Effector CD8-positive, alpha-beta T cell (primary cell): ENCODE measurements around the gene MTA1.

Source experiments
- DNase-seq: peaks from one replicate; lab custom pipeline; 2025; lab: John Stamatoyannopoulos, UW

Gene MTA1

DNA sequence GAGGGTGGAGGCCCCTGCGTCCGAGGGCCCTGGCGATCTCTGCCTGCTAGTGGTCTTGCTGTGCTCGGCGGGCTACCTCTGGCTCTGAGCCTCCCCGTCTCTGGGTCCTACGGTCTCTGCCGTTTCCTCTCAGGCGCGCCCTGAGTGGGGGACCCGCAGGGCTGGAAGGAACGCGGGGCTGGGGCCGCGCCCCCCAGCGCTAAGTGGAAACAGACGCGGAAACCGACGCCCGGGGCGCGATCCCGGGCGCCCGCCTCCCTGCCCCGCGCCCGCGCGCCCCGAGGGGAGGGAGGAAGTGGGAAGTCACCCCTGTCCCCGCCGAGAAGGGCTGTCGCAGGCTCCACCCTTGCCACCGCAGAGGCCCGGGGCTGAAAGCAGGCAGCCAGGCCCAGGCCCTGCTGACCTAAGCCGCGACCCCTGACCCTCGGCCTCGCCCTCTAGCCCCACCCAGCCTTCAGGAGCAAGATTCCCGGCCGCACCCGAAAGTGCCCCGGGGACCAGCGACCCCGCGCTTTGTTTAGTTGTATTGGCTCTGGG lies 67.9 kb downstream of the MTA1 start:
- DNase-seq = peak; percentile 59

DNA sequence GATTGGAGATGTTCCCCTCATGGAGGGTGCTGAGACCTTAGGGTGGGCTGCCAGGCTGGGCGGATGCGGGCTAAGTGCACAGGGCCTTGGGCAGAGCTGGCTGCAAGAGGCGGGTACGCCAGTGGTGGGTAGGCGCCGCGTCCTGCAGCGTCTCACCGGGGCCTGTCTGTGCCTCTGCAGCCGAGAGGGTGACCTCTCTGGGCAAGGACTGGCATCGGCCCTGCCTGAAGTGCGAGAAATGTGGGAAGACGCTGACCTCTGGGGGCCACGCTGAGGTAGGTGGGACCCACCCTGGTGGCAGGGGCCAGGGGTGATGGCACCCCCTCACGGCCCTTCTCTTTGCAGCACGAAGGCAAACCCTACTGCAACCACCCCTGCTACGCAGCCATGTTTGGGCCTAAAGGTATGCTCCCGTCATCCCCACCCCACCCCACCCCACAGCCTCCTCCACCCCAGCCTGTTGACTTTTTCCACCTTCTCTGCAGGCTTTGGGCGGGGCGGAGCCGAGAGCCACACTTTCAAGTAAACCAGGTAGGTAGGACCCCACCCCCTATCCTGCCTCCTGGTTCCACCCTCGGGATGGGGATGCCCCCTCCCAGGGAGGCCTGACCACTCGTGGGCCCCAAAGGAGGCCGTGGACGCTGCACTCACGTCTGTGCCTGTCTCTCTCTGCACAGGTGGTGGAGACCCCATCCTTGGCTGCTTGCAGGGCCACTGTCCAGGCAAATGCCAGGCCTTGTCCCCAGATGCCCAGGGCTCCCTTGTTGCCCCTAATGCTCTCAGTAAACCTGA lies 68.6 kb downstream of the MTA1 start:
- DNase-seq = no peak

DNA sequence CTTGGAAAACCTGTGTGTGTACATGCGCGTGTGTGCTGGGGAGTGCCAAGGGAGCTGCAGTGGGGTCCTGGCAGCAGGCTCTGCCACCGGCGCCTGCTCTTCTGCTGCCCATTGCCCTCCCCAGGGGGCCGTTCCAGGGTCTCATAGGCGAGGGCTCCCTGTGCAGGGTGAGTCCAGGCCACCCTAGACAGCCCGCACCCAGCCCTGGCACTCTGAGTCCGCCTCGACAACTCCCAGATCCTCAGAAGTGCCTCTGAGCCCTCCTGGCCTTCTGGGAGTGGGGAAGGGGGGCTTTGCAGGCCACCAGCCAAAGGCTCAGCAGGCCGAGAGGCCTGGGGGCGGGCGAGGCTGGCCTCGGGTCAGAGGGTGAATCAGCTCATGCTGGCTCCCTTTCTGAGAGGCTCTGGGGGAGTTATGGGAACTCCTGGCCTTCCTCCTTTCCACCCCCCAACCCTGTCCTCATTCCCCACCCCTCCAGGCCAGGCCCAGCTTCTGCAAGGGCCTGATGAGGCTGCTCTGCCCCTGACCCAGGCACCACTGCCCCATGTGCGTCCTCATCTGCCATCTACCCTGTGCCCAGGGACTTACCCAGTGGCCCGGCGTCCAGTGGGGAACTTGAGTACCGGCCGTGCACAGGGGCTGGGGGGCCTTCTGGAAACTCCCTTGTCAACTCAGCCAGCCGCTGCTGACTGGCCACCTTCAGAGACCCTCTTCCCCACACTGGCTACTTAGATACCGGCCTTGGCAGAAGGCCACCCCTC lies 69.3 kb downstream of the MTA1 start:
- no peak for DNase-seq

DNA sequence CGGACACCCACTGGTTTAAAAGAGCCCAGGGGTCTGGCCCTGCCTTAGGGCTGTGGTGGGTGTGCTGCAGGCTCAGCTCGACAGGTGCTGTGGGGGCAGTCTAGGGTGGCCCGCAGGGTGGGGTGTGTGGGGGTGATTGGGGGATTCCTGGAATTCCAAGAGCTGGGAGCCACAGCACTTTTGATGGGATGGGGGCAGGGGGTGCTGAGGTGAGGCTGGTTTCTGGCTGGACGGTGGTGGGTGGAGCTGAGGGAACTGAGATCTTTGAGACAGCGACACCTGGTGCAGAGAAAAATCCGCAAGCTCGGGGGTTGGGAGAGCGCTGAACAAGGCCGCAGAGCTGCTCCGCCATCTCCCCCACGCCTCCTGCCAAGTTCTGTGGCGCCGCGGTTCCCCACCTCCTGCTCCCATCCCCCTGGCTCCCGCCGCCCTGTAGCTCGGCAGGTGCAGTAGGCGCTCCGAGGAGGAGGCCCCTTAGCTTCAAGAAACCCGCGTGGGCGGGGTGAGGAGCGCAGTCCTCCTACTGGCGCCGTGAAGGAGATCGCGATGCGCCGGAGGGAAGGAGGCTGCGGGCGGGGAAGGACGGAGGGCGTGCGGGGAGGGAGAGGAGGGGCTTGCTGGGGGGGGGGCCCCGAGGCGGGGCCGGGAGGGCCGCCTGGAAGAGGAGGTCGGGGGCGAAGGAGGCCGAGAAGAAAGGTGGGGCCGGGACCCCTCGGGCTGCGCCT lies 70.1 kb downstream of the MTA1 start:
- DNase-seq = peak; percentile 79

DNA sequence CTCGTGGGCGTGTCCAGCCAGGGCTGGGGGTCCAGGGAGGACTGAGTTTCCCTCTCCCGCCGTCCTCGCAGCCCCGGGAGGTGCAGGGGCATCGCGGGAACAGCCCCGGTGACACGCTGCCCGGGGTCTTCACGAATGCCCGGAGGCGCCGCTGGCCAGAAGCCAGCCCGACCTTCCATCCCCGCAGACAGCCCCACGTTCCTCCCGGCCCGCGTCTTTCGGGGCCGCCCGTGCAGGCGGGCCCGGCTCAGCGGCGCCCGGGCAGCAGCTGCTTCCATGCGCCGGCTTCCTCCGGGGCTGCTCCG lies 70.6 kb downstream of the MTA1 start:
- no peak for DNase-seq

DNA sequence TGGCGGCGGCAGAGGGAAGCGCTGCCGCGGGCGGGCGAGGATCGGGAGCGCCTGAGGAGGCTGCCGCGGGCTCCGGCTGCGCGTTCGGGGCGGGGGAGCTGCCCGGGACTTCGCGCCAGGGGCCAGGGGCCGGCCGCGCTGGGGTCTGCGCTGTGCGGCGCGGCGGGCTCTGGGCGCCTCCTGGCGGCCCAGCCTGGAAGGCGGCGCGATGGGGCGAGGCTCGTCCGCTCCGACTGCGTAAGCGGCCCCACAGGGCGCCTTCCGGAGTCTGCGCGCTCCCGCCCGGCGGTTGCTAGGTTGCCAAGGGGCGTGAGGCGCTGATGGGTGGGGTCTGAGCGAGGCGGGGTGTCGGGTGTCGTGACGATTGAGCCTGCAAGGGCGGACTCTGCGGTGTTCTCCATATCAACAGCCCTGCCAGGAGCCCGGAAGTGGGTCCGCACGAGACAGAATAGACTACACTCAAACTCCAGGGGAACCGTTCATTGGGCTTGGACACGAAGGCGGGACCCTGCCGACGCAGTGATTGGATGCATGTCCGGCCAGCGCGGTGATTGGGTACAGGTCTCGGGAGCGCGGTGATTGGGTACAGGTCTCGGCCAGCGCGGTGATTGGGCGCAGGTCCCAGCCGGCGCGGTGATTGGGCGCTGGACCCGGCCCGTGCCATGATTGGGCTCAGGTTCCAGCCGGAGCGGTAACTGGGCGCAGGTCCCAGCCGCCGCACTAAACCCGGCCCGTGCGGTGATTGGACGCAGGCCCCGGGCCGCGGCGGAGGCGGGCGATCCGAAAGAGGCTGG lies 71.1 kb downstream of the MTA1 start, which contains the start of gene TEDC1:
Gene TEDC1, plus strand, starts transcription at position 675 of the 794 bp plus-strand sequence. CDS start 130 bp downstream, outside the sequence.
- DNase-seq = peak; percentile 100

DNA sequence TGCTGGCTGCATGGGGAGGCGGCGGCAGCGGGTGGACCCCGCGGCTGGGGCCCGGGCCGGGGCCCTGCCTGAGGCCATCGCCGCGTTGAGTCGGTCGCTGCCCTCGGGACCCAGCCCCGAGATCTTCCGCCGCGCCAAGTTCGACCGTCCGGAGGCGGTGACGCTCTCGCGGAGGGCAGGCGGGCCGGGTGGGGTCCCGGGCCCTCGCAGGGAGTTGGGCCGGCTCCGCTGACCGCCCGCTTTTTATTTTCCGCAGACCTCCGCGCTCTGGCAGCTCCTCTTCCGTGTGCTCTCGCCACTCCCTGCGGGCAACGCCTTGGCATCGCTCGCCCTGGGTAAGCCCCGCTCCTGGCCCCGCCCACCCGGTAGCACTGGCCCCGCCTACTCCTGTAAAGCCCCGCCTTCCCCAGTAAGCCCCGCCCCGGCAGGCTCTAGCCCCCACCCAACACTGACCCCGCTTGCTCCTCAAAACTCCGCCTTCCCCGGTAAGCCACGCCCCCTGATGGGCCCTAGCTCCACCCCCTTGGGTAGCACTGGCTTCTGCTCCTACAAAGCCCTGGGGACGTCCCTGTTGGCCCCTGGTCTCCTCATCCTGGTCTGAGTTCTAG lies 71.8 kb downstream of the MTA1 start:
- DNase-seq = peak; percentile 90

DNA sequence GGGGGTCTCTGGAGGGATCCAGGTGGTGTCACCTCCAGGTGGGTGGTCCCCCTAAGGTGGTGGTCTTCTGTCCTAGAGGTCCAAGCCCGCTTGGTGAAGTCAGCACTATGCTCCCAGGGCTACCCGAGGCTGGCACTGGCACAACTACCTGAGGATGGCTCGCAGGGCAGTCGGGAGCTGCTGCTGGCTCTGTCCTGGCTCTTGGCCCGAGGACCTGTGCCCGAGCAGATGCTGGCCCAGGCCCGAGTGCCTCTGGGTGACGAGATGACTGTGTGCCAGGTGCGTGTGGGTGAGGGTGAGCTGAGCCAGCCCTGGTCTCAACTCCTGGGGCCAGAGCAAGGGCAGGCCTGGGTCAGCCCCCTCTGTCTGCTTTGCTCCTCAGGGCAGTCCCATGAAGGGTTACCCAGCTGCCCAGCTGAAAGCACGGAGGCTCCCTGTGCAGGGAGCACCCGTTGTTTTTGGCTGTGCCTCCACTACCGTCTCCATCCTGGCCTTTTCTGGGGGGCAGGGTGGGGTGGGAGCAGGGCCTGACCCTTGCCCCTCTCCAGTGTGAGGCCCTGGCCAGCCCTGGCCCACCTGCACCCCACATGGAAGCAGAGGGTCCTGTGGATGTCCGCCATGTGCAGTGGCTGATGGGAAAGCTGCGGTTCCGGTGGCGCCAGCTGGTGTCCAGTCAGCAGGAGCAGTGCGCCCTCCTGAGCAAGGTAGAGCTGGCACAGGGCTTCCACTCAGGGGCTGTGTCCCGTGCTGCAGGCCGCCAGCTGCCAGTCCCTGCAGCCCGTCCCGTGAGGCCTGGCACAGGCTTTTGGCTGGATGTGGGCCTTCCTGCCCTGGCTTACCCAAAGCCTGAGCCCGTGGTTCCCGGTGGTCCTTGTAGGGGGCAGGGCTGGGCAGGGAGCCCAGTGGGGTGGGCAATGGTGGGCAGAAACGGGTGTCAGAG lies 72.7 kb downstream of the MTA1 start:
- DNase-seq = no peak

DNA sequence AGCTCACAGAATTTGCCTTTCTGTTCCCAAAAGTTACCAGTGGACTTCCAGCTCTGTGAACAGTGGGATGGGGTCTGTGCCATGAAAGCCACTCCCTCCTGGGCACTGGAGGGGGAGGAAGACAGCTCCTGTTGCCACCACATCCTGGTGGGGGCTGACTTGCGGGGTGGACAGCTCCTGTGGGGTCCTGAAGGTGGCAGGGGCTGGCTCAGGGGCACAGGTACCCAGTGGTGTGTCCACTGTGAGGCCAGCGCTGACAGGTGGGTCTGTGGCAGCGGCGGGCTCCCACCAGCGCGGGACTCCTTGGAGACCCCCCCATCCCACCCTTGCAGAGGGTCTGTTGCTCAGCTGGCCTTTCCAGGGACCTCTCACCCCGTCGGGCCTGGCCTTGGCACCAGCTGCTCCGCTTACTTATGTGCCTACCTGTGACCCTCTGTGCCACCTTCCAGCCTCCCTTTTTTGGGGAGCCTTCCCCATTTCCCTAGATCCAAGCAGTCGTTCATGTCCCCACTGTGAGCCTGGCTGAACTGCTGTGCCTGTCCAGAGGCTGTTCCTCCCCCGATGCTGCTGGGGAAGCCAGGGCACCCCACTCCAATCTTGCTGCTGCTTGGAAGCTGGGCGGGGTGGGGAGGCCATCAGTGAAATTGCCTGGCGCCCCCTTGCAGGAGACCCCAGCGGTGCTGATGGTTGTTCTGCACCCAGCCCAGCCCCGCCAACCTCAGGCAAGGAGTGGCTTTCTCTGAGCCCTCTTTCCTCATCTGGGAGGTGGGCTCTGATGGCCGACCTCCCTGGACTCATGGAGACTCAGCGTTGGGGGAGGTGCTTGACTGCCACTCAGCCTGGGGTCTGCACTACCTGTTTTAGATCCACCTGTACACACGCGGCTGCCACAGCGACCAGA lies 73.6 kb downstream of the MTA1 start:
- no peak for DNase-seq

DNA sequence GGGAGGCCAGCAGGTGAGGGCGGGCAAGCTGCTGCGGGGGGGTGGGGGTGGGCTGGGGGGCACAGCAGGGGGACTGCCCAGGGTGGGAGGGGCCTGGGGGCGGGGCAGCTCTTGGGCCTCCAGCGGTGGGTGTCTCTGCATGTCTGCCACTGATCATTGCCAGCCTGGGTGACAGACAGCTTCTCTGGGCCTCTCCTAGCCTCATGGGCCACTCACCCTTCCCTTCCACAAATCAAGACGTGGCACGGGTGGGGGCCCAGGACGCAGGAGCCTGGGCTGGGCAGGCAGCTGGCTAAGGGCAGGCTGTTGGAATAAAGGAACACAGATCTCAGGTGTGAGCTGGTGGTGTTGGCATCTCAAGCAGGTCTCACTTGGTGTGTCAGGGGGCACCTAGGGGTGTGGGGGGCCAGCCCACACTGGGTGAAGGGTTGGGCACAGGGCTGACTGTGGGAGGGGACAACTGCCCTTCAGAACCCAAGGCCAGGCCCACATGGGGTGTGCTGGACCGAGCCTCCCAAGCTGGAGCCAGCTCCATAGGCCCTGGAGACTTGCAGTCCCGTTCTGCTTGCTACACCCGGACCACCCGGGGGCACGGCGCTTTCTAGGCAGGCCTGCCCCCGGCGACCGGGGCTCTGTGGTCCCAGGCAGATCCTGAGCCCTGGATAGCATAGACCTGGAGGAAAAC lies 74.4 kb downstream of the MTA1 start:
- no peak for DNase-seq

DNA sequence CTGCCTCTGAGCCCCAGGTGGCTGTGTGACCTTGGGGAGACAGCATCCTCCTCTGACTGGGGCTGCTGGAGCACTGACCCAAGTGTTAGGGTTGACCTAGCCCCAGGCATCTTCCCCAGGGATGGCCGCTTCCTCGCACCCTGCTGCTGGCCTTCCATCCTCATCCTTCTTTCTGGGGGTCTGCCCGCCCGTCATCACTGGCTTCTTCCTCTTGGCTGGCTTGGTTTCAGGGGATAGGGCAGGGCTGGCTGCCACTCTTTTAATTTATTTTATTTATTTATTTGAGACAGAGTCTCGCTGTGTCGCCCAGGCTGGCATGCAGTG lies 74.9 kb downstream of the MTA1 start:
- no peak for DNase-seq

DNA sequence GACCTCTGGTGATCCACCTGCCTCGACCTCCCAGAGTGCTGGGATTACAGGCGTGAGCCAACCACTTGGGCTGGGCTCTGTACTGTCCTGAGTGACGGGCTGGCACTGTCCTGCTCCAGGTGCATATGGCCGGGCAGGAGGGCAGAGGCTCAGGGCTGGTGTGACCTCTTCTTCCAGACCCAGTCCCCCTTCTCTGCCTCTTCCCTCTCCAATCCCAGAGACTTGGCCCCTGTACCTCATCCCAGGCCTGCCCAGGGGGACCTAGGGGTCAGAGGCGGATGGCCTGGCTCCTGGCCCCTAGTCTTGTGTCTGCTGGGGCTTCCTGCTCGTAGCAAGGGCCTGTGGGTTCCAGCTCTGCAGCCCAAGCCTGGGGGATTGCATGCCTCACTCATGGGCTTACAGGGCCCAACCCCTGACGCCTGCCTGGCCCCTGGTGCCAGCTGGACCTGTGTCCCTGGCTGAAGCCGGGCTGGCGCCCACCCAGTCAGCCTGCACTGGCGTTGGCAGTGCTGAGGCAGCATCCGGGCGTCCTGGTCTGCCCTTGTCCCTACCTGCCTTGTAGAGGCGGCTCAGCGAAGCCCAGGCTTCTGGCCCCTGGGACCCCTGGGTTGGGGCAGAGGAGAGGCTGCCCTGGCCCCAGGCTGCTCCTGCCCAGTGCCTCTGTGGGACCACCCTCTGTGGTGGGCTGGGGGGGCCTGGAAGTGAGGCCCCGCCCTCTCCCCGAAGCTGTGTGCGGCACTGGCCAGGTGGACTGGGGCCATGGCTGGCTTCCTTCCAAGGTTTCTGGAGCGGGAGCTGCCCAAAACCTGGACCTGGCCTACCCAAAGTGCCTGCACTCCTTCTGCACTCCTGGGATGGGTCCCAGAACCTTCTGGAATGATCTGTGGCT lies 75.7 kb downstream of the MTA1 start:
- DNase-seq = no peak

DNA sequence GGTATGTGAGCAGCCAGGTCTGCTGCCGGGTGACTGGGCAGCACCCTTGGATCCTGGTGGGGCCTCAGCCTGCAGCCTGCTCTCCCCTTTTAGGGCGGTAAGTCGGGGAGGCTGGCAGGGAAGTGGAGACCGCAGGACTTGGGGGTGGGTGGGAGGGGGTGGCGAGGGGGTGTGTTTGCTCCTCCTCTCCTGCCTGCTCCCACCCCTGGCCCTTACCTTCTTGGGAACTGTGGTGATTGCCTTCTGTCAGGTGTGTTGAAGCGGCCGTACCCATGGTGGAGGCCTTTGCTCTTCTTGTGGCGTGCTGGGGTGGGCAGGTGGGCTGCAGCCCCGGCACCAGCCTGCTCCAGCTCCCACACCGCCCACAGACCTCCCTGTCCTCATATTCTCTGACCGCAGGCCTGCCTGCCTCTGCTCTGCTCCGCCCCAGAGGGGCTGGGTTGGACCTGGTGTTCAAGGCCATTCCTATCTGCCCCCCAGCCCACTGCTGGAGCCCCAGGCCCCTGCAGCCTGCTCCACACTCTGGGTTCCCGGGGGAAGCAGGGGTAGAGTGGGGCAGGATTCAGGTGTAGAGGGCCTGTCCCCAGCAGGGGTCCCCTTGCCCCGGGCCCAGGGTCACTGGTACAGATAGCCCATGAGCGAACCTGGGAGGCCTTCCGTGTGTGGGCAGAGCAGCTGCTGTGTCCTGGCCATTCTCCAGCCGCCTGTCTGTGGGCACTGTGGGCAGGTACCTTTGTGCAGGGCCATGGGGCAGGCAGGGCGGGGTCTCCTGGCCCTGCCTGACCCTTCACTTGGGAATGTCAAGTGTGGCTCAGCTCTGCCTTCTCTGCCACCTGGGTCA lies 76.6 kb downstream of the MTA1 start:
- no peak for DNase-seq

DNA sequence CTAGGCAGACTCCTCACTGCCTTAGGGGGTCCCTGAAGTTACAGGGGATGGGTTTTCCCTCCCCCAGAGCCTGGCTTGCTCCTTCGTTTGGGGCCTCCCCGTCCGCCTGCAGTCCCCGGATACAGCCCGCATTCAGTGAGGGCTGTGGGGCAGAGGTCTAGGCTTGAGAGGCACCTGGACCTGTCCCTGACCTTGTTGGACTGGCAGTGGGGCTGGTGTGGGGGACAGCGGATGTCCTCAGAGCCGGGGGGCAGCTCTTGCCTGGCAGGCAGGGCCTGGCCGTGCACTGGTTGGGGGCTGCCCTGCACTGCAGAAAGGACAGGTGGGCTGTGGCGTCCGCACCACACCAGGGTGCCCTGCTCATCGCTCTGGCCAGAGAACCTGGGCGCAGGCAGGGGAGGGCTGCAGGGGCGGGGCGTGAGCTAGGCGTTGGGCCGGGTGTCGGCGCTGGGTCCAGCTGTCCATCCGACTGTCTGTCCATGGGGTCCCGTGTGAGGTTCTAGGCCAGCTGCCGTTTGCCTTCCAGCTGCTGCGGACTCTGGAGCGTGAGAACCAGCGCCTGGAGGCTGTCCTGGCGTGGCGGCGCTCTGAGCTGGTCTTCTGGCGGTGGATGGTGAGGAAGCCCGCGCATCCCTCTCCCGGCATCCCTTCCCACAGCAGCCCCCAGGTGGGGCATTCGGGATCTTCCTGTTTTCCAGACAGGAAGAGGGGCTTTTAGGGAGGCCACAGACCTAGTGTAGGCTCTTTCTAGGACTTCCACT lies 77.4 kb downstream of the MTA1 start:
- DNase-seq = no peak

DNA sequence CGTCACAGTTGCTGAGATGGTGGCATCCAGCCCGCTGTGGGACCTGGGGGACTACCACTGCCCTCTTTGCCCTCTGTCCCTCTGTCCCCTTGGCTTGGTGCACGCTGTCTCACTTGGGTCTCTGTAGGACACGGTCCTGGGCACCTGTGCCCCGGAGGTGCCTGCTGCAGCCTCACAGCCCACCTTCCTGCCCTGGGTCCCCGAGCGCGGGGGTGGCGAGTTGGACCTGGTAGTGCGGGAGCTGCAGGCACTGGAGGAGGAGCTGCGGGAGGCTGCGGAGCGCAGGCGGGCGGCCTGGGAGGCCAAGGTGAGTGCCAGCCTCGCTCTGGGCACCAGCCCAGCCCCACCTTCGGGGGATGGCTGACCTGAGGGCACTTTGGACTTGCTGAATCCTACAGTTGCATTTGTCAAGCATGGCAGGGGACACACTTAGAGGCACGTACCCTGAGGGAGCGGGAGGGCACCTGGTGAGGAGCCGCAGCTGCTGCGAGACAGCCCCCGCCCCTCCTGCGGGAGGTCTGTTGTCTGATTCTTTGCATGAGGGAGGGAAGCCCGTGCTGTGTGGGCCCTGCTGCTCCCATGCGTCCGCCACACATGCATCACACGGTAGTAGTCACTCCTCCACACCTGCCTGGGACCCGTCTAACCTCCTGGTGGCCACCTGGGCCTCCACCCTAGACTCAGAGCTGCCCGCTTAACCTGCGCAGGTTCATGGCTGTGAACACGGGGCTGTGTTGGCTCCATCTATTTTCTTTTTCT lies 78.2 kb downstream of the MTA1 start:
- no peak for DNase-seq
